Vagina (tissue), 2 donors: Measurements from ENCODE around the gene LIMS4. TPM values are rescaled to one million over a fixed set of nuclear protein-coding genes. Genes with fewer than 3 reads are reported as not detected.
"Not testable (repeated sequence)": the region's sequence is repeated elsewhere in the genome, so short reads cannot be mapped to it uniquely, and the experiment has no call there.

Experiments
- DNase-seq, 2 donors: peaks; one replicate each; pipeline ENCODE4 v3.0.0-alpha.2; 2017; ENCODE audit errors: extremely low spot score in 2 of 2
- H3K27ac ChIP-seq: fragments of 200-600 bp; sonication (generic); one replicate; pipeline ENCODE4 v1.5.1; 2019
- H3K27me3 ChIP-seq: fragments of 200-600 bp; sonication (generic); one replicate; pipeline ENCODE4 v1.5.1; 2019
- H3K36me3 ChIP-seq, 2 donors: fragments of 200-600 bp; sonication (generic); one replicate each; pipeline ENCODE4 v1.5.1; 2017 to 2019
- H3K4me1 ChIP-seq: fragments of 200-600 bp; sonication (generic); one replicate; pipeline ENCODE4 v1.5.1; 2019
- H3K4me3 ChIP-seq, 2 donors: fragments of 200-600 bp; sonication (generic); 1 replicate in 1 of 2; 2 replicates in 1 of 2; pipeline ENCODE4 v1.5.1; 2016 to 2019
- H3K9me3 ChIP-seq: fragments of 200-600 bp; sonication (generic); one replicate; pipeline ENCODE4 v1.5.1; 2019
- intact Hi-C: fragments of 100-400 bp; cut with DNase I; formaldehyde crosslinking; loops from one replicate; pipeline ENCODE4 v1.15.1; 2023
- total RNA-seq: library from RNA; depleted of rRNA; stranded (reverse); fragments of >200 nt; gene quantifications from one replicate; pipeline ENCODE4 v1.2.3, GENCODE V29; 2016

LIMS4 gene
- total RNA-seq, 1 donor from 2014 or later, result 1.5 TPM

- H3K36me3 ChIP-seq, H3K4me3 ChIP-seq, H3K27ac ChIP-seq, H3K9me3 ChIP-seq, DNase-seq, intact Hi-C loops, H3K27me3 ChIP-seq, H3K4me1 ChIP-seq: not testable (repeated sequence)
Observed at GRCh38 chr2:110425725-110426124, 46.9 kb downstream of the LIMS4 start.

GRCh38 chr2:110424421-110424820 is 48.2 kb downstream of the LIMS4 start:
- H3K4me3 ChIP-seq, H3K4me1 ChIP-seq, intact Hi-C loops, H3K27ac ChIP-seq, H3K36me3 ChIP-seq, DNase-seq, H3K27me3 ChIP-seq, H3K9me3 ChIP-seq: not testable (repeated sequence)

GRCh38 chr2:110423574-110423962 is 49.0 kb downstream of the LIMS4 start:
- H3K4me3 ChIP-seq, H3K27ac ChIP-seq, intact Hi-C loops, H3K9me3 ChIP-seq, H3K27me3 ChIP-seq, DNase-seq, H3K36me3 ChIP-seq, H3K4me1 ChIP-seq: not testable (repeated sequence)

GRCh38 chr2:110422852-110423573 is 49.6 kb downstream of the LIMS4 start:
- DNase-seq, H3K9me3 ChIP-seq, H3K27ac ChIP-seq, H3K36me3 ChIP-seq, H3K27me3 ChIP-seq, H3K4me1 ChIP-seq, H3K4me3 ChIP-seq, intact Hi-C loops: not testable (repeated sequence)

- H3K27me3 ChIP-seq, intact Hi-C loops, H3K27ac ChIP-seq, DNase-seq, H3K9me3 ChIP-seq, H3K36me3 ChIP-seq, H3K4me1 ChIP-seq, H3K4me3 ChIP-seq: not testable (repeated sequence)
Observed at GRCh38 chr2:110420641-110421354, 51.8 kb downstream of the LIMS4 start.

- H3K4me3 ChIP-seq, H3K27me3 ChIP-seq, H3K27ac ChIP-seq, H3K36me3 ChIP-seq, H3K9me3 ChIP-seq, intact Hi-C loops, H3K4me1 ChIP-seq, DNase-seq: not testable (repeated sequence)
Observed at GRCh38 chr2:110407142-110407541, 65.5 kb downstream of the LIMS4 start.

- H3K27ac ChIP-seq, intact Hi-C loops, H3K36me3 ChIP-seq, H3K27me3 ChIP-seq, H3K9me3 ChIP-seq, H3K4me1 ChIP-seq, H3K4me3 ChIP-seq, DNase-seq: not testable (repeated sequence)
Observed at GRCh38 chr2:110404988-110405387, 67.6 kb downstream of the LIMS4 start.

GRCh38 chr2:110404246-110404645 is 68.4 kb downstream of the LIMS4 start:
- H3K9me3 ChIP-seq, H3K4me3 ChIP-seq, H3K4me1 ChIP-seq, DNase-seq, intact Hi-C loops, H3K27ac ChIP-seq, H3K27me3 ChIP-seq, H3K36me3 ChIP-seq: not testable (repeated sequence)

- H3K9me3 ChIP-seq, H3K27ac ChIP-seq, H3K4me1 ChIP-seq, H3K36me3 ChIP-seq, H3K27me3 ChIP-seq, DNase-seq, H3K4me3 ChIP-seq, intact Hi-C loops: not testable (repeated sequence)
Observed at GRCh38 chr2:110401001-110401618, 71.5 kb downstream of the LIMS4 start.

- H3K27me3 ChIP-seq, H3K27ac ChIP-seq, H3K36me3 ChIP-seq, H3K4me1 ChIP-seq, H3K9me3 ChIP-seq, DNase-seq, intact Hi-C loops, H3K4me3 ChIP-seq: not testable (repeated sequence)
Observed at GRCh38 chr2:110399378-110399777, 73.2 kb downstream of the LIMS4 start.

GRCh38 chr2:110395990-110396389 is 76.6 kb downstream of the LIMS4 start:
- intact Hi-C loops, H3K36me3 ChIP-seq, H3K27ac ChIP-seq, H3K4me1 ChIP-seq, H3K4me3 ChIP-seq, DNase-seq, H3K9me3 ChIP-seq, H3K27me3 ChIP-seq: not testable (repeated sequence)
